ENCODE results near the gene CEBPA.

DNA sequence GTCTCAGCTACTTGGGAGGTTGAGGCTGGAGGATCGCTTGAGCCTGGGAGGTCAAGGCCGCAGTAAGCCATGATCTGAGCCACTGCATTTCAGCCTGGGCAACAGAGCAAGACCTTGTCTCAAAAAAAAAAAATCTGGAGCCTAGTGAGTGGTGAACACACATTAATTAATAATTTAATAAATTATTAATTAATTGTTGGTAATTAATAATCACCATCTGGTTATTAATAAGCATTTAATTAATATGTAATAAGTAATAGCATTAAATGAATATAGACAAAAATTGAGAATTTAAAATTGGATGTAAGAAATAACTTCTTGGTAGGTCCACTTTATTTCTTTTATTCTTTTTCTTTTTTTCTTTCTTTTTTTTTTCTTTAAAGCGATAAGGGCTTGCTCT lies 31.9 kb upstream of the CEBPA start:
- TF ChIP-seq, protein P1, sequence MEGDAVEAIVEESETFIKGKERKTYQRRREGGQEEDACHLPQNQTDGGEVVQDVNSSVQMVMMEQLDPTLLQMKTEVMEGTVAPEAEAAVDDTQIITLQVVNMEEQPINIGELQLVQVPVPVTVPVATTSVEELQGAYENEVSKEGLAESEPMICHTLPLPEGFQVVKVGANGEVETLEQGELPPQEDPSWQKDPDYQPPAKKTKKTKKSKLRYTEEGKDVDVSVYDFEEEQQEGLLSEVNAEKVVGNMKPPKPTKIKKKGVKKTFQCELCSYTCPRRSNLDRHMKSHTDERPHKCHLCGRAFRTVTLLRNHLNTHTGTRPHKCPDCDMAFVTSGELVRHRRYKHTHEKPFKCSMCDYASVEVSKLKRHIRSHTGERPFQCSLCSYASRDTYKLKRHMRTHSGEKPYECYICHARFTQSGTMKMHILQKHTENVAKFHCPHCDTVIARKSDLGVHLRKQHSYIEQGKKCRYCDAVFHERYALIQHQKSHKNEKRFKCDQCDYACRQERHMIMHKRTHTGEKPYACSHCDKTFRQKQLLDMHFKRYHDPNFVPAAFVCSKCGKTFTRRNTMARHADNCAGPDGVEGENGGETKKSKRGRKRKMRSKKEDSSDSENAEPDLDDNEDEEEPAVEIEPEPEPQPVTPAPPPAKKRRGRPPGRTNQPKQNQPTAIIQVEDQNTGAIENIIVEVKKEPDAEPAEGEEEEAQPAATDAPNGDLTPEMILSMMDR (IDR thresholded peaks at IDR 0.05): no peak
- no peak for TF ChIP-seq EZH2 (IDR thresholded peaks at IDR 0.05; ENCODE audit: borderline replicate concordance, insufficient read depth, low read depth, low read length, poor library complexity, severe bottlenecking)

All from B cell (primary cell).